Measurements from ENCODE around the gene SCUBE2.

DNA sequence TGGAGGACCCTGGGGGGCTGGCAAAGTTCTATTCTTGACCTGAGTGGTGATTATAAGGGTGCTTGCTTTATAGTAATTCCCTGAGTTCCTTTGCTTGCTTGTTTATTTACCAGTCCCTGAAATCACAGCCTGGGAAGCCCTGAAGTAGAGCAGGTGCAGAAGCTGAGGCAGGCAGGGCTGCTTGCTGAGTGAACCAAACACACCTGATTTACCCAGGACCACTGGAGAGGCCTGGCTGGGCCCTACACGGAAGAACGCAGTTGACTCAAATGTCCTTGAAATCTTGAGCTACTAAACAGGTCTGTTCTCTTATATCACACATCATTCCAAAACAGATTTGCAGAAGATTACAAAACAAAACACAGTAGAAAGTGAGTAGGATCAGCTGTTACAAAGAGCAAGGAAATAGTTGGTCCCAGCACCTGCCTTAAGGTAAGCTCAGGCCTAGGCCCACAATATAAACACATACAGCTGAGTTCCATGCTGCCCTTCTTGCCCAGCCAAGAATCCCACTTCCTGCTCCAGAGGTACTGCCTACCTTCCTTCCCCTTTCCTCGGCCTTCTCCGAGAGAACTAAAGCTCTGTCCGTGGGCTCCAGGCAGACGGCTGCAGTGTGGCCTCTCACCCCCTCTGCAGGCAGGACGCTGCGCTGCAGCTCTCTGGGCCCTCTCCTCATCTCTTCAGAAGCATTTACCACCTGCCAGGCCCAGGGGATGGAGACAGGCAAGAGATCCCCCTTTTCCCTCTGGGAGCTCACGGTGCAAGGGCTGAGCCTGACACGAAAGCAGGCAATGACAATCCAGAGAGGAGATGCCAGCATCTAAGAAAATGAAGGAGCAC is 46.1 kb upstream of the SCUBE2 start:
- TF ChIP-seq, protein P1, sequence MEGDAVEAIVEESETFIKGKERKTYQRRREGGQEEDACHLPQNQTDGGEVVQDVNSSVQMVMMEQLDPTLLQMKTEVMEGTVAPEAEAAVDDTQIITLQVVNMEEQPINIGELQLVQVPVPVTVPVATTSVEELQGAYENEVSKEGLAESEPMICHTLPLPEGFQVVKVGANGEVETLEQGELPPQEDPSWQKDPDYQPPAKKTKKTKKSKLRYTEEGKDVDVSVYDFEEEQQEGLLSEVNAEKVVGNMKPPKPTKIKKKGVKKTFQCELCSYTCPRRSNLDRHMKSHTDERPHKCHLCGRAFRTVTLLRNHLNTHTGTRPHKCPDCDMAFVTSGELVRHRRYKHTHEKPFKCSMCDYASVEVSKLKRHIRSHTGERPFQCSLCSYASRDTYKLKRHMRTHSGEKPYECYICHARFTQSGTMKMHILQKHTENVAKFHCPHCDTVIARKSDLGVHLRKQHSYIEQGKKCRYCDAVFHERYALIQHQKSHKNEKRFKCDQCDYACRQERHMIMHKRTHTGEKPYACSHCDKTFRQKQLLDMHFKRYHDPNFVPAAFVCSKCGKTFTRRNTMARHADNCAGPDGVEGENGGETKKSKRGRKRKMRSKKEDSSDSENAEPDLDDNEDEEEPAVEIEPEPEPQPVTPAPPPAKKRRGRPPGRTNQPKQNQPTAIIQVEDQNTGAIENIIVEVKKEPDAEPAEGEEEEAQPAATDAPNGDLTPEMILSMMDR (IDR thresholded peaks at IDR 0.05) = peak; percentile 84
- TF ChIP-seq, protein P2, sequence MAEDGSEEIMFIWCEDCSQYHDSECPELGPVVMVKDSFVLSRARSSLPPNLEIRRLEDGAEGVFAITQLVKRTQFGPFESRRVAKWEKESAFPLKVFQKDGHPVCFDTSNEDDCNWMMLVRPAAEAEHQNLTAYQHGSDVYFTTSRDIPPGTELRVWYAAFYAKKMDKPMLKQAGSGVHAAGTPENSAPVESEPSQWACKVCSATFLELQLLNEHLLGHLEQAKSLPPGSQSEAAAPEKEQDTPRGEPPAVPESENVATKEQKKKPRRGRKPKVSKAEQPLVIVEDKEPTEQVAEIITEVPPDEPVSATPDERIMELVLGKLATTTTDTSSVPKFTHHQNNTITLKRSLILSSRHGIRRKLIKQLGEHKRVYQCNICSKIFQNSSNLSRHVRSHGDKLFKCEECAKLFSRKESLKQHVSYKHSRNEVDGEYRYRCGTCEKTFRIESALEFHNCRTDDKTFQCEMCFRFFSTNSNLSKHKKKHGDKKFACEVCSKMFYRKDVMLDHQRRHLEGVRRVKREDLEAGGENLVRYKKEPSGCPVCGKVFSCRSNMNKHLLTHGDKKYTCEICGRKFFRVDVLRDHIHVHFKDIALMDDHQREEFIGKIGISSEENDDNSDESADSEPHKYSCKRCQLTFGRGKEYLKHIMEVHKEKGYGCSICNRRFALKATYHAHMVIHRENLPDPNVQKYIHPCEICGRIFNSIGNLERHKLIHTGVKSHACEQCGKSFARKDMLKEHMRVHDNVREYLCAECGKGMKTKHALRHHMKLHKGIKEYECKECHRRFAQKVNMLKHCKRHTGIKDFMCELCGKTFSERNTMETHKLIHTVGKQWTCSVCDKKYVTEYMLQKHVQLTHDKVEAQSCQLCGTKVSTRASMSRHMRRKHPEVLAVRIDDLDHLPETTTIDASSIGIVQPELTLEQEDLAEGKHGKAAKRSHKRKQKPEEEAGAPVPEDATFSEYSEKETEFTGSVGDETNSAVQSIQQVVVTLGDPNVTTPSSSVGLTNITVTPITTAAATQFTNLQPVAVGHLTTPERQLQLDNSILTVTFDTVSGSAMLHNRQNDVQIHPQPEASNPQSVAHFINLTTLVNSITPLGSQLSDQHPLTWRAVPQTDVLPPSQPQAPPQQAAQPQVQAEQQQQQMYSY (CRISPR knock-in tag; IDR thresholded peaks at IDR 0.05) = no peak
- no peak for TF ChIP-seq NFE2L1 (CRISPR knock-in tag; IDR thresholded peaks at IDR 0.05)
- no peak for TF ChIP-seq ZNF138 (CRISPR knock-in tag; conservative IDR thresholded peaks at IDR 0.05)
- no peak for TF ChIP-seq SP1 (CRISPR knock-in tag; conservative IDR thresholded peaks at IDR 0.05)
- TF ChIP-seq, protein P3, sequence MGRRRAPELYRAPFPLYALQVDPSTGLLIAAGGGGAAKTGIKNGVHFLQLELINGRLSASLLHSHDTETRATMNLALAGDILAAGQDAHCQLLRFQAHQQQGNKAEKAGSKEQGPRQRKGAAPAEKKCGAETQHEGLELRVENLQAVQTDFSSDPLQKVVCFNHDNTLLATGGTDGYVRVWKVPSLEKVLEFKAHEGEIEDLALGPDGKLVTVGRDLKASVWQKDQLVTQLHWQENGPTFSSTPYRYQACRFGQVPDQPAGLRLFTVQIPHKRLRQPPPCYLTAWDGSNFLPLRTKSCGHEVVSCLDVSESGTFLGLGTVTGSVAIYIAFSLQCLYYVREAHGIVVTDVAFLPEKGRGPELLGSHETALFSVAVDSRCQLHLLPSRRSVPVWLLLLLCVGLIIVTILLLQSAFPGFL (CRISPR knock-in tag; IDR thresholded peaks at IDR 0.05; ENCODE audit: borderline replicate concordance) = no peak
- no peak for TF ChIP-seq ZBTB21 (CRISPR knock-in tag; IDR thresholded peaks at IDR 0.05; ENCODE audit: borderline replicate concordance)
- no peak for TF ChIP-seq NR3C1 (CRISPR knock-in tag; conservative IDR thresholded peaks at IDR 0.05; ENCODE audit: low read depth)
- TF ChIP-seq CREM (CRISPR knock-in tag; IDR thresholded peaks at IDR 0.05) = no peak
- TF ChIP-seq, protein P4, sequence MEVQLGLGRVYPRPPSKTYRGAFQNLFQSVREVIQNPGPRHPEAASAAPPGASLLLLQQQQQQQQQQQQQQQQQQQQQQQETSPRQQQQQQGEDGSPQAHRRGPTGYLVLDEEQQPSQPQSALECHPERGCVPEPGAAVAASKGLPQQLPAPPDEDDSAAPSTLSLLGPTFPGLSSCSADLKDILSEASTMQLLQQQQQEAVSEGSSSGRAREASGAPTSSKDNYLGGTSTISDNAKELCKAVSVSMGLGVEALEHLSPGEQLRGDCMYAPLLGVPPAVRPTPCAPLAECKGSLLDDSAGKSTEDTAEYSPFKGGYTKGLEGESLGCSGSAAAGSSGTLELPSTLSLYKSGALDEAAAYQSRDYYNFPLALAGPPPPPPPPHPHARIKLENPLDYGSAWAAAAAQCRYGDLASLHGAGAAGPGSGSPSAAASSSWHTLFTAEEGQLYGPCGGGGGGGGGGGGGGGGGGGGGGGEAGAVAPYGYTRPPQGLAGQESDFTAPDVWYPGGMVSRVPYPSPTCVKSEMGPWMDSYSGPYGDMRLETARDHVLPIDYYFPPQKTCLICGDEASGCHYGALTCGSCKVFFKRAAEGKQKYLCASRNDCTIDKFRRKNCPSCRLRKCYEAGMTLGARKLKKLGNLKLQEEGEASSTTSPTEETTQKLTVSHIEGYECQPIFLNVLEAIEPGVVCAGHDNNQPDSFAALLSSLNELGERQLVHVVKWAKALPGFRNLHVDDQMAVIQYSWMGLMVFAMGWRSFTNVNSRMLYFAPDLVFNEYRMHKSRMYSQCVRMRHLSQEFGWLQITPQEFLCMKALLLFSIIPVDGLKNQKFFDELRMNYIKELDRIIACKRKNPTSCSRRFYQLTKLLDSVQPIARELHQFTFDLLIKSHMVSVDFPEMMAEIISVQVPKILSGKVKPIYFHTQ (CRISPR knock-in tag; IDR thresholded peaks at IDR 0.05) = no peak
- no peak for TF ChIP-seq SMAD4 (CRISPR knock-in tag; IDR thresholded peaks at IDR 0.05)
- TF ChIP-seq, protein P5, sequence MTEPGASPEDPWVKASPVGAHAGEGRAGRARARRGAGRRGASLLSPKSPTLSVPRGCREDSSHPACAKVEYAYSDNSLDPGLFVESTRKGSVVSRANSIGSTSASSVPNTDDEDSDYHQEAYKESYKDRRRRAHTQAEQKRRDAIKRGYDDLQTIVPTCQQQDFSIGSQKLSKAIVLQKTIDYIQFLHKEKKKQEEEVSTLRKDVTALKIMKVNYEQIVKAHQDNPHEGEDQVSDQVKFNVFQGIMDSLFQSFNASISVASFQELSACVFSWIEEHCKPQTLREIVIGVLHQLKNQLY (CRISPR knock-in tag; IDR thresholded peaks at IDR 0.05) = no peak

Measured in WTC11 (cell line).